GM21528 (cell line): ENCODE measurements around the gene GLB1L3.

ENCODE experiments used
- ATAC-seq: cut with Tn5 transposase; IDR thresholded peaks from one replicate; pipeline ENCODE4 v1.9.1; 2021; ENCODE audit warnings: mild to moderate bottlenecking, moderate library complexity; ENCODE audit not compliant: unreplicated experiment, low FRiP score

Gene GLB1L3

GRCh38 chr11:134275534-134276395 is at the start of gene GLB1L3:
Gene GLB1L3 (plus strand): TSS chr11:134276379. CDS start chr11:134276741, 362 bp downstream.
- peak; percentile 70 for ATAC-seq

GRCh38 chr11:134226806-134227325 is 49.3 kb upstream of the GLB1L3 start:
- ATAC-seq, result no peak

GRCh38 chr11:134228625-134229024 is 47.6 kb upstream of the GLB1L3 start:
- peak; percentile 51 for ATAC-seq

- no peak for ATAC-seq
Observed at GRCh38 chr11:134229126-134229790, 46.9 kb upstream of the GLB1L3 start.

GRCh38 chr11:134230339-134230738 is 45.8 kb upstream of the GLB1L3 start:
- ATAC-seq, result no peak

- ATAC-seq, result no peak
Observed at GRCh38 chr11:134231958-134232659, 44.1 kb upstream of the GLB1L3 start.

GRCh38 chr11:134233729-134234179 is 42.4 kb upstream of the GLB1L3 start:
- no peak for ATAC-seq

GRCh38 chr11:134235399-134235798 is 40.8 kb upstream of the GLB1L3 start:
- no peak for ATAC-seq

GRCh38 chr11:134236834-134237556 is 39.2 kb upstream of the GLB1L3 start:
- no peak for ATAC-seq

- no peak for ATAC-seq
Observed at GRCh38 chr11:134237557-134237922, 38.6 kb upstream of the GLB1L3 start.

- ATAC-seq, result no peak
Observed at GRCh38 chr11:134238956-134239355, 37.2 kb upstream of the GLB1L3 start.

GRCh38 chr11:134240592-134240991 is 35.6 kb upstream of the GLB1L3 start:
- no peak for ATAC-seq

- no peak for ATAC-seq
Observed at GRCh38 chr11:134242376-134242775, 33.8 kb upstream of the GLB1L3 start.

GRCh38 chr11:134243913-134244312 is 32.3 kb upstream of the GLB1L3 start:
- ATAC-seq, result no peak

GRCh38 chr11:134244593-134244992 is 31.6 kb upstream of the GLB1L3 start:
- ATAC-seq, result no peak

GRCh38 chr11:134245434-134245833 is 30.7 kb upstream of the GLB1L3 start:
- ATAC-seq, result no peak

- ATAC-seq, result no peak
Observed at GRCh38 chr11:134246100-134246499, 30.1 kb upstream of the GLB1L3 start.

GRCh38 chr11:134246678-134247077 is 29.5 kb upstream of the GLB1L3 start:
- no peak for ATAC-seq

GRCh38 chr11:134248910-134249480 is 27.2 kb upstream of the GLB1L3 start:
- ATAC-seq, result no peak

- ATAC-seq, result no peak
Observed at GRCh38 chr11:134250246-134250645, 25.9 kb upstream of the GLB1L3 start.
